Nephron progenitor cell (in vitro differentiated cells): ENCODE results near the gene RAD51B.

Experiments used
- DNase-seq: peaks from one replicate; pipeline ENCODE4 v3.0.0; 2021
- H3K27ac Mint-ChIP-seq: 2 replicates; pipeline ENCODE4 v1.8.0; 2021; ENCODE audit warnings: mild to moderate bottlenecking, moderate library complexity, mixed read lengths
- H3K27me3 Mint-ChIP-seq: 2 replicates; pipeline ENCODE4 v1.8.0; 2021; ENCODE audit warnings: mild to moderate bottlenecking, low read depth, mixed read lengths; ENCODE audit not compliant: poor library complexity
- H3K36me3 Mint-ChIP-seq: 2 replicates; pipeline ENCODE4 v1.8.0; 2021; ENCODE audit warnings: low read depth, mixed read lengths
- H3K4me1 Mint-ChIP-seq: 2 replicates; pipeline ENCODE4 v1.8.0; 2021; ENCODE audit warnings: mixed read lengths
- H3K4me3 Mint-ChIP-seq: 2 replicates; pipeline ENCODE4 v1.8.0; 2021; ENCODE audit warnings: mild to moderate bottlenecking, moderate library complexity, mixed read lengths
- H3K9me3 Mint-ChIP-seq: 2 replicates; pipeline ENCODE4 v1.8.0; 2021; ENCODE audit warnings: mild to moderate bottlenecking, moderate library complexity, mixed read lengths
- TF ChIP-seq, protein P1 (sequence below): fragments of 200-600 bp; sonication (generic); IDR thresholded peaks from 2 replicates; pipeline ENCODE4 v1.5.0; 2021; ENCODE audit warnings: antibody characterized with exemption

The RAD51B gene

GRCh38 chr14:67784244-67784823, 35.2 kb upstream of the RAD51B start:
- Mint-ChIP-seq H3K27ac (no peak overlapping the region), H3K9me3 (no peaks in the 10 kb centered on the region), H3K36me3 (peaks cover 83% of the 10 kb centered on the region), H3K4me1 (no peaks in the 10 kb centered on the region), H3K4me3 (no peak overlapping the region), H3K27me3 (peaks cover under 1% of the 10 kb centered on the region)
- no peak for DNase-seq
- TF ChIP-seq, protein P1, sequence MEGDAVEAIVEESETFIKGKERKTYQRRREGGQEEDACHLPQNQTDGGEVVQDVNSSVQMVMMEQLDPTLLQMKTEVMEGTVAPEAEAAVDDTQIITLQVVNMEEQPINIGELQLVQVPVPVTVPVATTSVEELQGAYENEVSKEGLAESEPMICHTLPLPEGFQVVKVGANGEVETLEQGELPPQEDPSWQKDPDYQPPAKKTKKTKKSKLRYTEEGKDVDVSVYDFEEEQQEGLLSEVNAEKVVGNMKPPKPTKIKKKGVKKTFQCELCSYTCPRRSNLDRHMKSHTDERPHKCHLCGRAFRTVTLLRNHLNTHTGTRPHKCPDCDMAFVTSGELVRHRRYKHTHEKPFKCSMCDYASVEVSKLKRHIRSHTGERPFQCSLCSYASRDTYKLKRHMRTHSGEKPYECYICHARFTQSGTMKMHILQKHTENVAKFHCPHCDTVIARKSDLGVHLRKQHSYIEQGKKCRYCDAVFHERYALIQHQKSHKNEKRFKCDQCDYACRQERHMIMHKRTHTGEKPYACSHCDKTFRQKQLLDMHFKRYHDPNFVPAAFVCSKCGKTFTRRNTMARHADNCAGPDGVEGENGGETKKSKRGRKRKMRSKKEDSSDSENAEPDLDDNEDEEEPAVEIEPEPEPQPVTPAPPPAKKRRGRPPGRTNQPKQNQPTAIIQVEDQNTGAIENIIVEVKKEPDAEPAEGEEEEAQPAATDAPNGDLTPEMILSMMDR, result no peak

DNA sequence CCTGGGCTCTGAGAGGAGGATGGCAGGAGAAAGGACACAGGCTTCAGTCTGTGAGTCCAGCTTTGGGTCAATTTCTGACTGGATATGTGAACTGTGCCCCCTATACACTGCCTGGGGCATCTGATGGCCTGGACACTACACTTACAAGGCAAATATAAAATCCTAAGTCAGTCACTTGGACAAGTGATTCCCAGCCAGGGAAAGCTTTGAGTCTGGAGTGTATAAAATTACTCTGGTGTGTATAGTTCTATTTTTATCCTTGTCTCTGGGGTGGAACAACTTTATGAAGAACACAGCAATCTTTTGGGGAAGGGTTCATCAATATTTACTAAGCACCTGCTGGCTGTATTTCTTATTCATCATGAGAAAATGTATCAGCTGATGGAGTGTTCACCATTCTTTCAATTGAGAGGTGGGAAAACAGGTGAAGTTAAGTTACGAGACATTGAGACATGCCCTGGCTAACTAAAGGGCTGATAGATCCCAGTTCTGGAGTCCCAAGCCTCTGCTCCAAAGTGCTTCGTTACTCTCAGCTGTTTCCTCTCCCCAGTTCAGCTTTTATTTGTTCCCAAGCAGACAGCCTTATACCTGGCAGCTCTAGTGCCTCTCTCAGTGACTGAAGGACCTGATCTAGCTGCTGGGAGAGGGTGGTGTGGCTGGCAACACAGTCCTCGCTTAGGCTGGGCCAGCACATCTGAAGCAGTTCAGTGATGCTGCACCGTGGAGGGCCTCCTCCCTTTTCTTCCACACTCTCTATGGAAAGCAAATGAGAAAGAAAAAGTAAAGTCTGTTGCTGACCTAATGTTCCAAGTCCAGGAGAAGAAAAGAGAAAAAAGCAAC, 34.1 kb upstream of the RAD51B start:
- no peaks in the 10 kb centered on the region for H3K4me1 Mint-ChIP-seq
- no peaks in the 10 kb centered on the region for H3K27me3 Mint-ChIP-seq
- DNase-seq, result no peak
- no peaks in the 10 kb centered on the region for H3K9me3 Mint-ChIP-seq
- H3K4me3 Mint-ChIP-seq, result no peak overlapping the region
- peaks cover 86% of the 10 kb centered on the region for H3K36me3 Mint-ChIP-seq
- TF ChIP-seq, protein P1, result no peak
- H3K27ac Mint-ChIP-seq, result no peak overlapping the region

GRCh38 chr14:67787673-67788072, 31.9 kb upstream of the RAD51B start:
- Mint-ChIP-seq H3K9me3 (no peaks in the 10 kb centered on the region), H3K4me1 (no peaks in the 10 kb centered on the region), H3K27ac (no peak overlapping the region), H3K27me3 (no peaks in the 10 kb centered on the region), H3K4me3 (no peak overlapping the region), H3K36me3 (peaks cover 73% of the 10 kb centered on the region)
- TF ChIP-seq, protein P1, result no peak
- no peak for DNase-seq

DNA sequence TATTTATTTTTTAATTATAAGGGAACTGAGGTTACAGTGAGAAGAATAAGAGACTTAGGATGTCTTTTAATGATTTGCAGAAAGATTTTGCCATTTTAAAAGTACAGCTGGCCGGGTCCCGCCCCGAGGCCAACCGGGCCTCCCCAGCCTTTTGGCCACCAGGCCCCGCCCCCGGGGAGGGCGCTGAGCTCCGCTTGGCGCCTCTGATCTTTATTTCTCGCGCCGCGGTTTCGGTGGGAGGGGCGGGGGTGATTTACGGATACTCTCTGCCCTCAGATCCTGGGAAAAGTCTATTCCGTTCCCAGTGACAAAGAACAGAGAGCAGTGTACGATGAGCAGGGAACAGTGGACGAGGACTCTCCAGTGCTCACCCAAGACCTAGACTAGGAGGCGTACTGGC, 20.8 kb upstream of the RAD51B start:
- Mint-ChIP-seq H3K4me3 (no peak overlapping the region), H3K4me1 (peaks cover 17% of the 10 kb centered on the region), H3K9me3 (no peaks in the 10 kb centered on the region), H3K27ac (peak overlapping the region; percentile 81), H3K36me3 (peaks cover 72% of the 10 kb centered on the region), H3K27me3 (peaks cover 9% of the 10 kb centered on the region)
- peak; percentile 45 for DNase-seq
- TF ChIP-seq, protein P1, result no peak

GRCh38 chr14:67800743-67801142, 18.8 kb upstream of the RAD51B start:
- TF ChIP-seq, protein P1, result no peak
- no peak overlapping the region for H3K27ac Mint-ChIP-seq
- no peaks in the 10 kb centered on the region for H3K9me3 Mint-ChIP-seq
- DNase-seq, result no peak
- peaks cover 17% of the 10 kb centered on the region for H3K4me1 Mint-ChIP-seq
- H3K4me3 Mint-ChIP-seq, result no peak overlapping the region
- peaks cover 72% of the 10 kb centered on the region for H3K36me3 Mint-ChIP-seq
- H3K27me3 Mint-ChIP-seq, result peaks cover 10% of the 10 kb centered on the region
